GM21515 (cell line): Measurements from ENCODE around the gene OR13C2.
"Not testable (repeated sequence)": the region's sequence is repeated elsewhere in the genome, so short reads cannot be mapped to it uniquely, and the experiment has no call there.

ENCODE experiments used
- ATAC-seq: cut with Tn5 transposase; IDR thresholded peaks from one replicate; pipeline ENCODE4 v1.9.1; 2021; ENCODE audit not compliant: unreplicated experiment

OR13C2 gene

GRCh38 chr9:104605527-104605926 lies at the start of gene OR13C2:
TSS of gene OR13C2 (minus strand) at chr9:104605627. CDS start at chr9:104605627, 0 bp downstream.
- not testable (repeated sequence) for ATAC-seq

- no peak for ATAC-seq
Observed at GRCh38 chr9:104635456-104635855, 30.0 kb upstream of the OR13C2 start.

- no peak for ATAC-seq
Observed at GRCh38 chr9:104633976-104634520, 28.6 kb upstream of the OR13C2 start.

- ATAC-seq, result not testable (repeated sequence)
Observed at GRCh38 chr9:104625964-104626363, 20.5 kb upstream of the OR13C2 start.

GRCh38 chr9:104618104-104618503 lies 12.7 kb upstream of the OR13C2 start, which contains the start of gene OR13C9:
TSS of gene OR13C9 (minus strand) at chr9:104618204. CDS start at chr9:104618204, 0 bp downstream.
- no peak for ATAC-seq

GRCh38 chr9:104617418-104617817 lies 12.0 kb upstream of the OR13C2 start:
- no peak for ATAC-seq

- ATAC-seq, result no peak
Observed at GRCh38 chr9:104611213-104611612, 5.8 kb upstream of the OR13C2 start.

GRCh38 chr9:104608336-104608735 lies 2.9 kb upstream of the OR13C2 start:
- no peak for ATAC-seq

GRCh38 chr9:104606152-104606551 lies 725 bp upstream of the OR13C2 start:
- ATAC-seq, result no peak

GRCh38 chr9:104604801-104605200 lies 626 bp downstream of the OR13C2 start:
- no peak for ATAC-seq

GRCh38 chr9:104599313-104599712 lies 6.1 kb downstream of the OR13C2 start, which contains the start of gene OR13C5:
TSS of gene OR13C5 (minus strand) at chr9:104599413. CDS start at chr9:104599413, 0 bp downstream.
- ATAC-seq, result not testable (repeated sequence)

GRCh38 chr9:104598749-104599148 lies 6.7 kb downstream of the OR13C2 start:
- ATAC-seq, result not testable (repeated sequence)

GRCh38 chr9:104589626-104590025 lies 15.8 kb downstream of the OR13C2 start:
- ATAC-seq, result no peak

GRCh38 chr9:104586496-104587180 lies 18.8 kb downstream of the OR13C2 start:
- no peak for ATAC-seq

GRCh38 chr9:104580562-104580961 lies 24.9 kb downstream of the OR13C2 start:
- no peak for ATAC-seq

GRCh38 chr9:104577263-104577662 lies 28.2 kb downstream of the OR13C2 start:
- no peak for ATAC-seq

GRCh38 chr9:104575456-104575855 lies 30.0 kb downstream of the OR13C2 start:
- no peak for ATAC-seq

GRCh38 chr9:104572612-104573011 lies 32.8 kb downstream of the OR13C2 start:
- ATAC-seq, result no peak

- ATAC-seq, result no peak
Observed at GRCh38 chr9:104568868-104569267, 36.6 kb downstream of the OR13C2 start, which contains the start of gene OR13C8. TSS of gene OR13C8 (plus strand) at chr9:104569168. CDS start at chr9:104569168, 0 bp downstream.

- no peak for ATAC-seq
Observed at GRCh38 chr9:104564358-104564757, 41.1 kb downstream of the OR13C2 start.

GRCh38 chr9:104556830-104557634 lies 48.4 kb downstream of the OR13C2 start:
- ATAC-seq, result no peak

GRCh38 chr9:104555521-104555920 lies 49.9 kb downstream of the OR13C2 start:
- no peak for ATAC-seq
